ENCODE data around the gene RBPJ. TPM values are rescaled to one million over a fixed set of nuclear protein-coding genes. Genes with fewer than 3 reads are reported as not detected.

The RBPJ gene
- total RNA-seq, 2 donors from 2014 or later, result 31.4 to 41.0 TPM

- Histone ChIP-seq H3K4me1 (no peaks in the 10 kb centered on the region), H3K9me3 (no peaks in the 10 kb centered on the region), H3K27me3 (no peaks in the 10 kb centered on the region), H3K36me3 (no peaks in the 10 kb centered on the region), H3K4me3 (no peak overlapping the region), H3K27ac (no peak overlapping the region)
- no peak for TF ChIP-seq CTCF (IDR thresholded peaks at IDR 0.05)
- no peak for DNase-seq (ENCODE audit: low spot score)
These were observed 31.4 kb upstream of the RBPJ start for GRCh38 chr4:26289401-26289800.

GRCh38 chr4:26290321-26290720 is 30.5 kb upstream of the RBPJ start:
- TF ChIP-seq CTCF (IDR thresholded peaks at IDR 0.05), result no peak
- DNase-seq (ENCODE audit: low spot score), result no peak
- no peak overlapping the region for H3K4me3 ChIP-seq
- no peaks in the 10 kb centered on the region for H3K9me3 ChIP-seq
- no peaks in the 10 kb centered on the region for H3K36me3 ChIP-seq
- no peak overlapping the region for H3K27ac ChIP-seq
- H3K27me3 ChIP-seq, result no peaks in the 10 kb centered on the region
- no peaks in the 10 kb centered on the region for H3K4me1 ChIP-seq

- Histone ChIP-seq H3K27ac (no peak overlapping the region), H3K4me3 (no peak overlapping the region), H3K4me1 (no peaks in the 10 kb centered on the region), H3K36me3 (no peaks in the 10 kb centered on the region), H3K9me3 (no peaks in the 10 kb centered on the region), H3K27me3 (no peaks in the 10 kb centered on the region)
- no peak for TF ChIP-seq CTCF (IDR thresholded peaks at IDR 0.05)
- DNase-seq (ENCODE audit: low spot score), result no peak
These were observed 25.9 kb upstream of the RBPJ start for GRCh38 chr4:26294904-26295303.

GRCh38 chr4:26296021-26296420 is 24.8 kb upstream of the RBPJ start:
- no peak overlapping the region for H3K4me3 ChIP-seq
- H3K27ac ChIP-seq, result no peak overlapping the region
- DNase-seq (ENCODE audit: low spot score), result no peak
- H3K9me3 ChIP-seq, result no peaks in the 10 kb centered on the region
- no peaks in the 10 kb centered on the region for H3K4me1 ChIP-seq
- H3K36me3 ChIP-seq, result no peaks in the 10 kb centered on the region
- no peaks in the 10 kb centered on the region for H3K27me3 ChIP-seq
- TF ChIP-seq CTCF (IDR thresholded peaks at IDR 0.05), result no peak

- Histone ChIP-seq H3K4me3 (no peak overlapping the region), H3K9me3 (no peaks in the 10 kb centered on the region)
- TF ChIP-seq CTCF (IDR thresholded peaks at IDR 0.05), result no peak
These were observed 24.3 kb upstream of the RBPJ start for GRCh38 chr4:26296514-26296913.

GRCh38 chr4:26297219-26297618 is 23.6 kb upstream of the RBPJ start:
- Histone ChIP-seq H3K36me3 (no peaks in the 10 kb centered on the region), H3K27me3 (no peaks in the 10 kb centered on the region), H3K4me3 (no peak overlapping the region), H3K9me3 (no peaks in the 10 kb centered on the region), H3K4me1 (no peaks in the 10 kb centered on the region), H3K27ac (no peak overlapping the region)
- TF ChIP-seq CTCF (IDR thresholded peaks at IDR 0.05), result no peak
- no peak for DNase-seq (ENCODE audit: low spot score)

More at GRCh38 chr4:26296514-26296913, 24.3 kb upstream of the RBPJ start:
- Histone ChIP-seq H3K4me1 (no peaks in the 10 kb centered on the region), H3K36me3 (no peaks in the 10 kb centered on the region), H3K27me3 (no peaks in the 10 kb centered on the region), H3K27ac (no peak overlapping the region)
- no peak for DNase-seq (ENCODE audit: low spot score)

All from right atrium auricular region (tissue), 2 donors.